Measurements from ENCODE around the gene MSANTD4.
"Not testable (repeated sequence)": the region's sequence is repeated elsewhere in the genome, so short reads cannot be mapped to it uniquely, and the experiment has no call there.

Gene MSANTD4

GRCh38 chr11:106021967-106022794 is at the start of gene MSANTD4:
Gene MSANTD4, minus strand, starts transcription at chr11:106022240. Its CDS starts 11,323 bp downstream, at chr11:106010917.
- peak; percentile 89 to 92 for DNase-seq (ENCODE audit: low read depth in 2 of 2)

DNA sequence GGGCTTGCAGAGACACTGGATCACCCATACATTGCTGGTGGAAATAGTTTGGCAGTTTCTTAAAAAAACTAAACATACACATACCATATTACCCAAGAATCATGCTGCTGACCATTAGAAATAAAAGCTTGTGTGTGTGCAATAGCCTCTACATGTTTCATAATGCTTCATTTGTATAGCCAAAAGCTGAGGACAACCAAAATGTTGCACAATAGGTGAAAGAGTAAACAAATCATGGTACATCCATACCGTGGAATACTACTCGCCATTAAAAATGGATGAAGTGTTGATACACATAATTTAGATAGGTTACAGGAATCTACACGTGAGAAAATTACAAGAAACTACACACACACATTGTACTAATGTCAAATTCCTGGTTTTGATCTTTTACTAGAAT is 48.6 kb upstream of the MSANTD4 start:
- DNase-seq (ENCODE audit: low read depth in 2 of 2): no peak

DNA sequence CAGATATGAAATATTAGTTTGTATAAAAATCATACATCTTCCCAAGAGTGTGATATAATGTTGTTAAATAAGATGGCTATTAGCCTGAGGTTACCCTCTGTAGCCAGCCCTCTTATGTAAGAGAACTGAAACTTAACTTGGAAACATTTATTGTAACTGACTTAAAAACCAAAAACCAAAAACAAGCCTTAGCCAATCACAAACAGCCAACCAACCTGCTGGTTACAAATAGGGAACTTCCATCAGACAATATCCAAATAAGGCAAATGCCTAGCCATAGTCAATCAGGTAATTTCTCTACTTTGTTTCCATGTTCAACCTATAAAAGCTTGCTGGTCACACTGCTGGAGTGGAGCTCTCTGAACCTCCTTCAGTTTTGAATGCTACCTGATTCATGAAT is 41.0 kb upstream of the MSANTD4 start:
- no peak for DNase-seq (ENCODE audit: low read depth in 2 of 2)

DNA sequence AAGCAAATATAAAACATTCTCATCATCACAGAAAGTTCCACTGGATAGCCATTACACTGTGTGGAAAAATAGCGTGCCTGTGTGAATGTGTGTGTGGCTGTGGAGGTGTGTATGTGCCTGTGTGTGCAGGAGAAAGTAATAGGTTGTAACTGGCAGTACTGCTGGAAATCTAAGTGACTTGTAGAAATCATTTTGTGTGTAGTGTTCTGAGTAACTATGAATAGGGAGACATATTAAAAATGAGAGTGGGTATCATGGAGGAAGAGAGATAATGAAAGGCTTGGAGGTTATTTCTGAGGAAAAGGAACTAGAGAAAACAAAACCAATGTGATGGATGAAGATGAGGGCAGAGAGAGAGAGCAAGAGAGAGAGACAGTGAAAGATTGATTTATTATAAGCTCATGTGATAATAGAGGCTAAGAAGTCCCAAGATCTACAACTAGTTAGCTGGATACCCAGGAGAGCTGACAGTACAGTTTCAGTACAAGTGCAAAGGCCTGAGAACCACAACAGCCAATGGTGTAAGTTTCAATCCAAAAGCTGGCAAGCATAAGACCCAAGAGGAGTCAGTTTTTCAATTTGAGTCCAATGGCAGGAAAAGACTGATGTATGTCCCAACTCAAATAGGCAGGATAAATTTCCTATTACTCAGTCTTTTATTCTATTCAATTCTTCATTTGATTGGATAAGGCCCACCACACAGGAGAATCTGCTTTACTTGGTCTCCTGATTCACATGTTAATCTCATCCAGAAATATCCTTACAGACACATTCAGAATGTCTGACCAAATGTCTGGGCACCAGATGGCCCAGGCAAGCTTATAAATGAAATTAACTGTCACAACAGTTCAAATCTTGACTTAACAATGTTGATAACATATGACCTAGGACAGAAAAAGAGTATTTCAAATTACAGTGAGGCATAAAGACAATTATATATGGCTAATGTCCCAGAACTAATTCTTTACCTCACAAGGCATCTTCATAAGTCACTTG is 40.2 kb upstream of the MSANTD4 start:
- DNase-seq (ENCODE audit: low read depth in 2 of 2): no peak

DNA sequence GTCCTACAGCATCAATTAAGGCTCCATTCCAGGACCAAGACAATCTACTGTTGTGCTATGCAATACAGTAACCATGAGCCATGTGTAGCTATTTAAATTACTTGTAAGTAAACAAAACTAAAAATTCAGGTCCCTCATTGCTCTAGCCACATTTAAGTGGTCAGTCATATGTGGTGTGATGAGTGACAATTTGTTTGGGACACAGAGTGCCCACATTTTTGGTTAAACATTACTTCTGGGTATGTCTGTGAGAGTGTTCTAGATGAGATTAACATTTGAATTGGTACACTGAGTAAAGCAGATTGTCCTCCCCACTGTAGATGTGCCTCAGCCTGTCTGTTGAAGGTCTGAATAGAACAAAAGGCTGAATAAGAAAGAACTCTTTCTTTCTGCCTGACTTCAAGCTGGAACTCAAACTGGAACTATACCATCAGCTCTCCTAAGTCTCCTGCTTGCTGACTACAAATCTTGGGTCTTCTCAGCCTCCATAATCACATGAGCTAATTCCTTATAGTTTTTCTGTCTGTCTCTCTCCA is 39.3 kb upstream of the MSANTD4 start:
- no peak for DNase-seq (ENCODE audit: low read depth in 2 of 2)

GRCh38 chr11:106059617-106060016 is 37.6 kb upstream of the MSANTD4 start:
- DNase-seq (ENCODE audit: low read depth in 2 of 2): no peak

GRCh38 chr11:106058377-106058776 is 36.3 kb upstream of the MSANTD4 start:
- not testable (repeated sequence) for DNase-seq (ENCODE audit: low read depth in 2 of 2)

DNA sequence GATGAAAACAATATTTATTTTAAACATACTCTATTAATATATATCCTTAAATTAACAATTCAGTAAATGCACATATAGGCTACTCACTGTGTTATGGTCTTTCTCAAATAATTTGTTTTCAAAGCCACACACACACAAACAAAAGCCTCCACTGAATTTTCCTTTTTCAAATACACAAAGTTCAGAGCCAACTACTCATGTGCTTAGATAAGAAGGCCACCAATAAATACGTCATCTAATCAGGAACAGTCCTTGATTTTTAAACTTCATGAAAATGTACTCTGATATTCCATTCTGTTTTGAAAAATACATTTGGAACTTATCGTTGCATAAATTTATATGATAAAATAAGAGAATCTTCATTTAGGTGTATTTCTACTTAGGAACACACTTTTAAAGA is 29.1 kb upstream of the MSANTD4 start:
- DNase-seq (ENCODE audit: low read depth in 2 of 2): no peak

GRCh38 chr11:106049727-106050476 is 27.9 kb upstream of the MSANTD4 start:
- no peak for DNase-seq (ENCODE audit: low read depth in 2 of 2)

GRCh38 chr11:106047631-106048030 is 25.6 kb upstream of the MSANTD4 start:
- DNase-seq (ENCODE audit: low read depth in 2 of 2): no peak

DNA sequence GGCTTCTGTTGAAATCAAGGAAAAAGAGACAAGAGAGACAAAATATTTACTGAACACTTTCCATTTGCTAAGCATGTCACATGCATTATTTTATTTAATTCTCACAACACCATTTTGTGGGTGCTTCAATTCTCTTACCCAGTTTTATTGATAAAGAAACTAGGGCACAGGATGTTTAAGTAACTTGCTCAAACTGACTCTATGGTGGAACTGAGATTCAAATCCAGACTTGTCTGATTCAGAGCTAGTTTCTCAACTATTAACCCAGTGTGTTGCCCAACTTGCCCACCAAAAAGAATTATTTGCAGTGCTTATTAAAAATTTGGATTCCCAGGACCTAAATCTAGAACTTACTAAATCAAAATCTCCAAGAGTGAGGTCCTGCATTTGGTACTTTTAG is 21.5 kb upstream of the MSANTD4 start:
- DNase-seq (ENCODE audit: low read depth in 2 of 2): no peak

- DNase-seq (ENCODE audit: low read depth in 2 of 2): no peak
Observed at GRCh38 chr11:106032861-106033260, 10.8 kb upstream of the MSANTD4 start.

DNA sequence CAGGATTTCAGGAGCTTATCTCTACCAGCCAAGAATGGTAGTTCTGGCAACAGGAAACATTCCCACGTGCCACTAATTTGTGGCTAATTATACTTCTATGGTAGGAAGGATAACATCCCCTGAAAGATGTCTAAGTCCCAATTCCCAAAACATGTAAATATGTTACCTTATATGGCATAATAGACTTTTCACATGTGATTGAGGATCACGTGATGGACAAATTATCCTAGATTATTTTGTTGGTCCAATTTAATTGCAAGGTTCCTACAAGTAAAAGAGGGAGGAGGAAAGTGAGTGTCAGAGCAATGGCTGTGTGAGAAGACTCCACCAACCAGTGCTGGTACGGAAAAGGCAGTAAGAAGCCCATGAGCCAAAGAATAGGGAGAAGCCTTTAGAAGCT is 9.9 kb upstream of the MSANTD4 start:
- DNase-seq (ENCODE audit: low read depth in 2 of 2): no peak

DNA sequence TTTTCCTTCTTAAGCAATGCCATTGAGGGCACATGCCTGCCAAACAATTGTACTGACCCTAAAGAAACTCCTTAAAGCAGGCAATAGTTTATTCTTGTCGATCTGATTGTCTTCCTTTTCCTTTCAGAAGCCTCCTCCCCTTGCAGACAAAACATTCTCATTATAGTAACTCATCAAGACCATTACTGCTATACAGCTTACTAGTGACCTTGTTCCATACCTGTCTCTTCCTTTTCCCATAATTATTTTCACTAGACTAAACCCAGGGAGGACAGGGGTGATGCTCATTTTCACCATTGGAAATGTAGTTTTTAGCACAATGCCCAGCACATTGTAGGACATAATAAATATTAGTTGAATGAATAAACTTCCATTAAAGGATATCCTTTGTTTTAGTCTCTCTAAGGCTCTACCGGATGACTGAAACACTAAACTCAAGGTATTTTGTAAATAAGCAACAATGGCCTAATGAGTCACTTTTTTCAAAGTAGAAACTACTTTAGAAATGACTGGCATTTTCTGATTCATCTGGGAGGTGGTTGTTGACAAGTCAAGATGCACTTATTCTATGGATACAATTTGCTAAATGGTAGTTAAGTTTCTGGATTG is 9.3 kb upstream of the MSANTD4 start:
- DNase-seq (ENCODE audit: low read depth in 2 of 2): no peak

- no peak for DNase-seq (ENCODE audit: low read depth in 2 of 2)
Observed at GRCh38 chr11:106030609-106031008, 8.6 kb upstream of the MSANTD4 start.

GRCh38 chr11:106022795-106023275 is 795 bp upstream of the MSANTD4 start:
- DNase-seq (ENCODE audit: low read depth in 2 of 2): no peak

GRCh38 chr11:106021181-106021966 is 666 bp downstream of the MSANTD4 start:
- no peak for DNase-seq (ENCODE audit: low read depth in 2 of 2)

- DNase-seq (ENCODE audit: low read depth in 2 of 2): no peak
Observed at GRCh38 chr11:106017093-106017492, 4.9 kb downstream of the MSANTD4 start.

DNA sequence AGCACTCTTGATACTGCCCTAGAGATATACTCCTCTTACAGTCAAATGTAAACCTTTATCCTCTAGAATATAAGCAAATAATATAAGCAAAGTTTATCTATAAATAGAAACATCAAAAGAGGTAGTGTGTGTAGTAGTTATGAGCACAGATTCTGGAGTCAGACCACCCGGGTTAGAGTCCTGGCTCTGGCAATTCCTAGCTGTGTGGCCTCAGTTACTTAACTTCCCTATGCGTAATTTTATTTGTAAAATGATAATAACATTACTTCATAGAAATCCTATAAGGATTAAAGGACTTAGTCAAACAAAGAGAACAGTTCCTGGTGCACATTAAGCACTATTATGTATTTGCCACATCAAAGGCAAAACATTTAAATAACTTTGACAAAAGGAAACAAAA is 7.0 kb downstream of the MSANTD4 start:
- no peak for DNase-seq (ENCODE audit: low read depth in 2 of 2)

DNA sequence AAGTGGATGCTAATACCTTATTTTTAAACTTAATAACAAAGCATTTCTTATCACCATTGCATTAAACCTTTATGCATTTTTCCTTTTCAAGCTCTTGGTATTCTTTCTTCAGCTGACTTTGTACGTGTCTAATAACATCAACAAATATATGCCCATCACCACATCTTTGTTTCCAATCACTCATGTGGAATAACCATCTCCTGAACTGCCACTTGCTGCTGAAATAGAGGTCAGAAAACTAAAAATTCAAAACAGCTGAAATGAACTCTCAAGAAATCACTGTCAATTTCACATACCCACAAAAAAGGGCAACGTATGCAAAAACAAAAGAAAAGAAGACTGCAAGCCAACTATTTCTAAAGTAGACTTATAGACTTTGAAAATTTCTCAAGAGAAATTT is 7.4 kb downstream of the MSANTD4 start:
- DNase-seq (ENCODE audit: low read depth in 2 of 2): no peak

Measured in stimulated activated CD8-positive, alpha-beta memory T cell treated with anti-CD3 and anti-CD28 coated beads, Interleukin-2, amount 100 ng/mL, for 1 hour (primary cell).